ENCODE data around the gene DDX41.

The DDX41 gene

GRCh38 chr5:177514541-177514940 lies 2.2 kb downstream of the DDX41 start:
- peaks cover 37% of the 10 kb centered on the region for H3K36me3 ChIP-seq (ENCODE audit: control insufficient read depth, insufficient read depth, low read length)
- no peak for DNase-seq (ENCODE audit: extremely low read depth, insufficient read length)
- H3K4me3 ChIP-seq (replicated peaks; ENCODE audit: low read depth, low read length): no peak overlapping the region
- no peak for TF ChIP-seq CTCF (IDR thresholded peaks at IDR 0.05; ENCODE audit: insufficient read depth, low read length, poor library complexity, severe bottlenecking)
- no peaks in the 10 kb centered on the region for H3K27me3 ChIP-seq (replicated peaks; ENCODE audit: control insufficient read depth, insufficient read depth, low read length)

- Histone ChIP-seq H3K36me3 (ENCODE audit: control insufficient read depth, insufficient read depth, low read length) (peaks cover 37% of the 10 kb centered on the region), H3K4me3 (replicated peaks; ENCODE audit: low read depth, low read length) (no peak overlapping the region), H3K27me3 (replicated peaks; ENCODE audit: control insufficient read depth, insufficient read depth, low read length) (no peaks in the 10 kb centered on the region)
- DNase-seq (ENCODE audit: extremely low read depth, insufficient read length): no peak
- no peak for TF ChIP-seq CTCF (IDR thresholded peaks at IDR 0.05; ENCODE audit: insufficient read depth, low read length, poor library complexity, severe bottlenecking)
Measured at GRCh38 chr5:177513500-177513899, 3.3 kb downstream of the DDX41 start.

- H3K4me3 ChIP-seq (replicated peaks; ENCODE audit: low read depth, low read length): no peak overlapping the region
- peaks cover 37% of the 10 kb centered on the region for H3K36me3 ChIP-seq (ENCODE audit: control insufficient read depth, insufficient read depth, low read length)
- no peaks in the 10 kb centered on the region for H3K27me3 ChIP-seq (replicated peaks; ENCODE audit: control insufficient read depth, insufficient read depth, low read length)
- TF ChIP-seq CTCF (IDR thresholded peaks at IDR 0.05; ENCODE audit: insufficient read depth, low read length, poor library complexity, severe bottlenecking): no peak
- no peak for DNase-seq (ENCODE audit: extremely low read depth, insufficient read length)
Measured at GRCh38 chr5:177512736-177513380, 3.9 kb downstream of the DDX41 start.

GRCh38 chr5:177511796-177512675 lies 4.7 kb downstream of the DDX41 start:
- DNase-seq (ENCODE audit: extremely low read depth, insufficient read length): no peak
- H3K4me3 ChIP-seq (replicated peaks; ENCODE audit: low read depth, low read length): no peak overlapping the region
- TF ChIP-seq CTCF (IDR thresholded peaks at IDR 0.05; ENCODE audit: insufficient read depth, low read length, poor library complexity, severe bottlenecking): no peak
- peaks cover 37% of the 10 kb centered on the region for H3K36me3 ChIP-seq (ENCODE audit: control insufficient read depth, insufficient read depth, low read length)
- no peaks in the 10 kb centered on the region for H3K27me3 ChIP-seq (replicated peaks; ENCODE audit: control insufficient read depth, insufficient read depth, low read length)

GRCh38 chr5:177511181-177511580 lies 5.6 kb downstream of the DDX41 start:
- Histone ChIP-seq H3K36me3 (ENCODE audit: control insufficient read depth, insufficient read depth, low read length) (peaks cover 37% of the 10 kb centered on the region), H3K27me3 (replicated peaks; ENCODE audit: control insufficient read depth, insufficient read depth, low read length) (no peaks in the 10 kb centered on the region), H3K4me3 (replicated peaks; ENCODE audit: low read depth, low read length) (no peak overlapping the region)
- no peak for DNase-seq (ENCODE audit: extremely low read depth, insufficient read length)
- TF ChIP-seq CTCF (IDR thresholded peaks at IDR 0.05; ENCODE audit: insufficient read depth, low read length, poor library complexity, severe bottlenecking): no peak
